Esophagus squamous epithelium (tissue), 4 donors: Measurements from ENCODE around the gene BANP.

ENCODE experiments used
- POLR2A ChIP-seq, 4 donors: fragments of 450-650 bp; IDR thresholded peaks; one replicate each; pipeline ENCODE4 v1.6.1; 2017; ENCODE audit warnings: antibody characterized with exemption in 4 of 4, mild to moderate bottlenecking in 4 of 4, moderate library complexity in 3 of 4
- TF ChIP-seq, protein P1 (sequence below), 6 experiments: fragments of 450-650 bp in 4 of 6; fragments of 200-600 bp in 2 of 6; sonication (generic) in 2 of 6; IDR thresholded peaks; one replicate each; pipeline ENCODE4 v1.5.1; 2016 to 2019; ENCODE audit warnings: antibody characterized with exemption in 6 of 6, mild to moderate bottlenecking in 4 of 6, moderate library complexity in 4 of 6

- TF ChIP-seq, protein P1, sequence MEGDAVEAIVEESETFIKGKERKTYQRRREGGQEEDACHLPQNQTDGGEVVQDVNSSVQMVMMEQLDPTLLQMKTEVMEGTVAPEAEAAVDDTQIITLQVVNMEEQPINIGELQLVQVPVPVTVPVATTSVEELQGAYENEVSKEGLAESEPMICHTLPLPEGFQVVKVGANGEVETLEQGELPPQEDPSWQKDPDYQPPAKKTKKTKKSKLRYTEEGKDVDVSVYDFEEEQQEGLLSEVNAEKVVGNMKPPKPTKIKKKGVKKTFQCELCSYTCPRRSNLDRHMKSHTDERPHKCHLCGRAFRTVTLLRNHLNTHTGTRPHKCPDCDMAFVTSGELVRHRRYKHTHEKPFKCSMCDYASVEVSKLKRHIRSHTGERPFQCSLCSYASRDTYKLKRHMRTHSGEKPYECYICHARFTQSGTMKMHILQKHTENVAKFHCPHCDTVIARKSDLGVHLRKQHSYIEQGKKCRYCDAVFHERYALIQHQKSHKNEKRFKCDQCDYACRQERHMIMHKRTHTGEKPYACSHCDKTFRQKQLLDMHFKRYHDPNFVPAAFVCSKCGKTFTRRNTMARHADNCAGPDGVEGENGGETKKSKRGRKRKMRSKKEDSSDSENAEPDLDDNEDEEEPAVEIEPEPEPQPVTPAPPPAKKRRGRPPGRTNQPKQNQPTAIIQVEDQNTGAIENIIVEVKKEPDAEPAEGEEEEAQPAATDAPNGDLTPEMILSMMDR (IDR thresholded peaks at IDR 0.05): no peak
- TF ChIP-seq POLR2A (IDR thresholded peaks at IDR 0.05): no peak
Measured at GRCh38 chr16:88070341-88070740, 119.1 kb downstream of the BANP start.
